Gastrocnemius medialis (tissue), 4 donors: ENCODE measurements around the gene TRIM66. TPM values are rescaled to one million over a fixed set of nuclear protein-coding genes. Genes with fewer than 3 reads are reported as not detected.
A peak's percentile ranks its signal among the peaks of the same experiment; 100 is the strongest.

Source experiments
- ATAC-seq, 2 donors: fragments of 150-250 bp; one replicate each; pipeline ENCODE4 v1.9.1; 2016
- DNase-seq, 2 donors: peaks; one replicate each; pipeline ENCODE4 v3.0.0-alpha.2; 2019
- H3K27ac ChIP-seq, 4 donors: fragments of 200-600 bp; sonication (generic); 1 replicate in 1 of 4; 2 replicates in 3 of 4; pipeline ENCODE4 v1.5.1; 2016 to 2018; ENCODE audit warnings: mild to moderate bottlenecking in 2 of 4, moderate library complexity in 1 of 4
- H3K27me3 ChIP-seq, 3 donors: fragments of 200-600 bp; sonication (generic) in 2 of 3; 1 replicate in 1 of 3; 2 replicates in 2 of 3; pipeline versions ENCODE4 v1.5.1 to v1.6.0; 2016 to 2019; ENCODE audit warnings: mild to moderate bottlenecking in 1 of 3, moderate library complexity in 1 of 3
- H3K36me3 ChIP-seq, 2 donors: fragments of 200-600 bp; sonication (generic) in 1 of 2; one replicate each; pipeline ENCODE4 v1.5.1; 2017 to 2018
- H3K4me1 ChIP-seq, 2 donors: fragments of 200-600 bp; sonication (generic) in 1 of 2; one replicate each; pipeline ENCODE4 v1.5.1; 2016 to 2017; ENCODE audit warnings: mild to moderate bottlenecking in 2 of 2
- H3K4me3 ChIP-seq, 4 donors: fragments of 200-600 bp; sonication (generic) in 3 of 4; 1 replicate in 1 of 4; 2 replicates in 3 of 4; pipeline ENCODE4 v1.5.1; 2016 to 2019; ENCODE audit warnings: mild to moderate bottlenecking in 2 of 4
- H3K9me3 ChIP-seq, 3 donors: fragments of 200-600 bp; sonication (generic) in 2 of 3; 1 replicate in 1 of 3; 2 replicates in 2 of 3; pipeline ENCODE4 v1.5.1; 2016 to 2019
- POLR2A ChIP-seq, 2 donors: fragments of 450-650 bp; IDR thresholded peaks; one replicate each; pipeline ENCODE4 v1.6.1; 2017; ENCODE audit warnings: antibody characterized with exemption in 2 of 2, mild to moderate bottlenecking in 2 of 2, moderate library complexity in 2 of 2
- in situ Hi-C, 4 donors: fragments of 200-750 bp; cut with MboI; loops; one replicate each; pipeline versions ENCODE4 v1.15.0 to v1.8.0; 2017; ENCODE audit warnings: low sequenced_read_pairs in 4 of 4
- intact Hi-C: fragments of 100-400 bp; cut with DNase I; formaldehyde crosslinking; loops from one replicate; pipeline ENCODE4 v1.15.1; 2023; ENCODE audit warnings: low total_unique reads
- total RNA-seq, 4 donors: library from RNA; depleted of rRNA; stranded (reverse); fragments of >200 nt; gene quantifications; one replicate each; pipeline versions ENCODE4 v1.1.0 to v1.2.3, GENCODE V29; 2016
- TF ChIP-seq, protein P1 (sequence below), 5 experiments: fragments of 450-650 bp in 3 of 5; fragments of 200-600 bp in 2 of 5; sonication (generic) in 2 of 5; IDR thresholded peaks in 4 of 5; conservative IDR thresholded peaks in 1 of 5; 1 replicate in 4 of 5; 2 replicates in 1 of 5; pipeline ENCODE4 v1.5.1; 2016 to 2019; ENCODE audit warnings: antibody characterized with exemption in 5 of 5, mild to moderate bottlenecking in 3 of 5, moderate library complexity in 3 of 5

The TRIM66 gene
- total RNA-seq, 4 donors from 2014 or later, result 0.55 to 6.5 (median 1.1) TPM

DNA sequence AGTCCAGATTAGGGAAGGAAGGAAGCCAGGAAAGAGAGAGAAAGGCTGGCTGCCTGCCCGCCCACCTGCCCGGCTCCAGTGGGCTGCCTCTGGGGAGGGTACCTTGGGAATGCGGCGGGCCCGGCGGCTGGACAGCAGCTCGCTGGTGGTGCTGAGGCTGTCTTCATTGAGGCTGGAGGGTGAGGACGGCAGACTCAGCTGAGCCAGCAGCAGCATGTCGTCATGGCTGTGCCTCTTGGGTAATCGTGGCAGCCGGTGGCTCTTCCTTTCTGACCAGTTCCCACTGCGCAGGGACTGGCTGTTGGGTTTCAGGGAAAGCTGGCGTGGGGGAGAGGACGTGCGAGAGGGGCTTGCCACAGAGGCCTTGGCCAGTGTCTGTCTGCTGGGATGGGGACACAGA is 33.0 kb upstream of the TRIM66 start:
- Histone ChIP-seq H3K4me3 (no peak overlapping the region), H3K36me3 (peaks cover 0 to 9% of the 10 kb centered on the region in 2 donors), H3K27ac (peak overlapping the region; percentile 52 to 79 (median 64)), H3K27me3 (no peaks in the 10 kb centered on the region), H3K4me1 (peaks cover 57 to 67% of the 10 kb centered on the region in 2 donors), H3K9me3 (no peaks in the 10 kb centered on the region)
- intact Hi-C loops, result loop anchor here (5.0 kb wide), 2 partner anchors 33 to 97 kb away; partner anchors contain the start of genes RPL27A and TRIM66
- DNase-seq, result peak; percentile 45 to 68
- no peak for TF ChIP-seq POLR2A (IDR thresholded peaks at IDR 0.05)
- TF ChIP-seq, protein P1, sequence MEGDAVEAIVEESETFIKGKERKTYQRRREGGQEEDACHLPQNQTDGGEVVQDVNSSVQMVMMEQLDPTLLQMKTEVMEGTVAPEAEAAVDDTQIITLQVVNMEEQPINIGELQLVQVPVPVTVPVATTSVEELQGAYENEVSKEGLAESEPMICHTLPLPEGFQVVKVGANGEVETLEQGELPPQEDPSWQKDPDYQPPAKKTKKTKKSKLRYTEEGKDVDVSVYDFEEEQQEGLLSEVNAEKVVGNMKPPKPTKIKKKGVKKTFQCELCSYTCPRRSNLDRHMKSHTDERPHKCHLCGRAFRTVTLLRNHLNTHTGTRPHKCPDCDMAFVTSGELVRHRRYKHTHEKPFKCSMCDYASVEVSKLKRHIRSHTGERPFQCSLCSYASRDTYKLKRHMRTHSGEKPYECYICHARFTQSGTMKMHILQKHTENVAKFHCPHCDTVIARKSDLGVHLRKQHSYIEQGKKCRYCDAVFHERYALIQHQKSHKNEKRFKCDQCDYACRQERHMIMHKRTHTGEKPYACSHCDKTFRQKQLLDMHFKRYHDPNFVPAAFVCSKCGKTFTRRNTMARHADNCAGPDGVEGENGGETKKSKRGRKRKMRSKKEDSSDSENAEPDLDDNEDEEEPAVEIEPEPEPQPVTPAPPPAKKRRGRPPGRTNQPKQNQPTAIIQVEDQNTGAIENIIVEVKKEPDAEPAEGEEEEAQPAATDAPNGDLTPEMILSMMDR (IDR thresholded peaks at IDR 0.05 in 4 of 5, conservative IDR thresholded peaks at IDR 0.05 in 1 of 5), result no peak
- in situ Hi-C loops, result no loop called here
- peak; percentile 44 to 63 for ATAC-seq

DNA sequence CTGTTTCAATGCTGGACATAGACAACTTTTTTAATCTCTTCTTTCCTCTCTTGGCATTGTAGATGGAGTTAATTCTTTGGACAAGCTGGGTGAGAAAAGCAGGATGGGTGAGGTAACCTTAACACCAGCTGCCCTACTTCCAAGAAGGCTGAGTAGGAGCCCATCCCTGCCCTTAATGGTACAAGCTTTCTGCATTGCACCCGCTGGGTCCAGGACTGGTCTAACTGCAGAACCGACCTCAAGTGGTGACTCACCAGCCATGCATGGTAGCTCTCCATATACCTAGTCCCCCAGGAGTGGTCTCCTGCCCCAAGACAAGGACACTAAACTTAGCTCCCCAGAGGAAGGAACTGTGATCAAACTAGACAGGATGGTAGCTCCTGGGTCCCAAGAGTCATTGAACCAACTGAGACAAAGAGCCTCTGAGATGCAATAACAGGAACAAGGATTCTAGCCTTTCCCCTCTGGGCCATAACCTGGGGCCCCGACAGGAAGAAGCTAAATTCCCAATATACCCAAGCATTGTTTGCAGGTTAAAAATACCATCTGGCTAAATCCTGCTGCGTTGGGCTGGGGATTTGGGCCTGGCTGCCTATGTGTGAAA is 32.3 kb upstream of the TRIM66 start:
- in situ Hi-C loops, result no loop called here
- Histone ChIP-seq H3K9me3 (no peaks in the 10 kb centered on the region), H3K27ac (peak overlapping the region; percentile 52 to 79 (median 64)), H3K36me3 (peaks cover 0 to 9% of the 10 kb centered on the region in 2 donors), H3K4me1 (peaks cover 49 to 61% of the 10 kb centered on the region in 2 donors), H3K4me3 (no peak overlapping the region), H3K27me3 (no peaks in the 10 kb centered on the region)
- DNase-seq, result no peak
- intact Hi-C loops, result loop anchor here (5.0 kb wide), 2 partner anchors 32 to 98 kb away; partner anchors contain the start of genes RPL27A and TRIM66
- ATAC-seq, result no peak
- TF ChIP-seq POLR2A (IDR thresholded peaks at IDR 0.05), result no peak

DNA sequence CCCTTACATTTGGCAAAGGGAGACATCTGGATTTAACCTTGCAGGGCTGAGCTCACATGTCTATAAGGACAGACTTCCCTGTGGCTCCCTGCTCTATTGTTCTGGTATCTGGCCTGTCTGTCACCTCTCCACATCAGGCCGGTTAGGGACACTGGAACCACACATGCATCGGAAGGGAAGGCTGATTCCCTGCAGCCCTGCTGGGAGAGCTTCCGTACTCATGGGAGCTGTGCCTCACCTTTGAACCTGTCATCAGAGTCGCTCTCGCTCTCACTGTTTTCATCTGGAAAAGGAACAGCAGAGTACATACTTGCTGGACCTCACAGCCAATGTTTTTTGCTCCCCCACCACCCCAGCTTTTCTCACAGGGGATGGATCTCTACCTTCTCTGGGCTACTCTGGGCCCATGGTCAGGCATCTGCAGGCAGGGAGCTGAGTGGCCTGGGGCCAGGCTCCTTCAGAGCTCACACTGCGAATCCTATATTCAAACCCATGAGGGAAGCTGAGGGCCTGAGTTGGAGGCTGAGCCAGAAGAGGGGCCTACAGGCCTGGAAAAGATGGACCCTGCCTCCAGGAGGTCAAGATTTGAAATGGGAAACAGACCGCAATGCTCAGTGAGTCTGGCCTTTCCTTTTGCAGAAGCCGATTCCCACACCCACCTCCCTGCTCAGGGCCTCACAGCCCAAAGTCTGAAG is 31.4 kb upstream of the TRIM66 start:
- H3K9me3 ChIP-seq, result no peaks in the 10 kb centered on the region
- TF ChIP-seq, protein P1 (IDR thresholded peaks at IDR 0.05 in 4 of 5, conservative IDR thresholded peaks at IDR 0.05 in 1 of 5), result no peak
- no peak for TF ChIP-seq POLR2A (IDR thresholded peaks at IDR 0.05)
- peaks cover 48 to 61% of the 10 kb centered on the region in 2 donors for H3K4me1 ChIP-seq
- DNase-seq (no peak), ATAC-seq (no peak)
- peaks cover 0 to 9% of the 10 kb centered on the region in 2 donors for H3K36me3 ChIP-seq
- H3K27me3 ChIP-seq, result no peaks in the 10 kb centered on the region
- H3K27ac ChIP-seq, result peak overlapping the region; percentile 23 to 79 (median 49)
- H3K4me3 ChIP-seq, result no peak overlapping the region
- in situ Hi-C loops (no loop called here), intact Hi-C loops (no loop called here)

DNA sequence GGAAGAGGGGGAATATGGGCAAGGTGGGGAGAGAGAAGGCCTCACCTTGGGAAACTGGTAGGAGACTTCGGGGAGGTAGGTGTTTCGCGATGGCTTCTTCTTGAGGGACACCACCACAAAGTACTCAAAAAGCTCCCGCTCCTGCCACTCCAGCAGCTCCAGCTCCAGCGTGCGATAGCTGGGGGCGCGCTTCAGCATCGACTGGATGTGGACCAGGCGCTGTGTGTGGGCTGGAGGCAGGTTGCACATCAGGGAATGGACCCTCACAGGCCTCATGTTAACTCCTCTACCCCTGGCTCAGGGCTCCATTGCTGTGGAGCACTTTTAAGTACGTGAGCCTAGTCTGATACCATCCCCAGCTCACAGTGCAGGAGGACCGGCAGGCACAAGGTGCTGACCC is 30.0 kb upstream of the TRIM66 start:
- no peak overlapping the region for H3K4me3 ChIP-seq
- no peak for TF ChIP-seq POLR2A (IDR thresholded peaks at IDR 0.05)
- TF ChIP-seq, protein P1 (IDR thresholded peaks at IDR 0.05 in 4 of 5, conservative IDR thresholded peaks at IDR 0.05 in 1 of 5), result no peak
- H3K27me3 ChIP-seq, result no peaks in the 10 kb centered on the region
- in situ Hi-C loops, result no loop called here
- H3K4me1 ChIP-seq, result peaks cover 48 to 63% of the 10 kb centered on the region in 2 donors
- H3K36me3 ChIP-seq, result peaks cover 0 to 9% of the 10 kb centered on the region in 2 donors
- H3K27ac ChIP-seq, result no peak overlapping the region
- H3K9me3 ChIP-seq, result no peaks in the 10 kb centered on the region
- intact Hi-C loops, result no loop called here
- DNase-seq (no peak), ATAC-seq (no peak)

DNA sequence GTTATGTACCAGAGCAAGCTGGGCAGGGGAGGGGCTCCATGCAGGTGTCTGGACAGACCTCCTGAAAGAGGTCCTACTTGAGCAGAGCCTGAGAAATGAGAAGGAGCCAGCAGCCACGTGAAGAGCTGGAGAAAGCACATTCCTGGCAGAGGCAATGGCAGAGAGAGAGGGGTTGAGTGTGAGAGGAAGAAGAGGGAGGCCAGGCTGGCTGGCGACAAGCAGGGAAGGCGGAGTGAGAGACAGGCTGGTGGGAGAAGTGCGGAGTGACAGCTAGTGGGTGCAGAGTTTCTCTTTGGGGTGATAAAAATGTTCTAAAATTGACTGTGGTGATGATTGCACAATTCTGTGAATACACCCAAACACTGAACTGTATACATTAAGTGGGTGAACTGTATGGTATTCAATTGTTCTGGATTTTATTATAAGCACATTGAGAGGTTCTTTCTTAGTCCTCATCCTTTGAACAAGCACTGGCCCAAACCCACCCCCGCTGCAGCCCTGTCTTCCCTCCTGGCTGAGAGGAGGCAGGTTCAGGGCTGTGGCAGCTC is 29.5 kb upstream of the TRIM66 start:
- intact Hi-C loops, result no loop called here
- ATAC-seq (no peak), DNase-seq (no peak)
- Histone ChIP-seq H3K9me3 (no peaks in the 10 kb centered on the region), H3K27ac (no peak overlapping the region), H3K27me3 (no peaks in the 10 kb centered on the region), H3K4me3 (no peak overlapping the region), H3K36me3 (peaks cover 0 to 9% of the 10 kb centered on the region in 2 donors), H3K4me1 (peaks cover 49 to 62% of the 10 kb centered on the region in 2 donors)
- in situ Hi-C loops, result no loop called here
- TF ChIP-seq, protein P1 (IDR thresholded peaks at IDR 0.05 in 4 of 5, conservative IDR thresholded peaks at IDR 0.05 in 1 of 5), result no peak
- TF ChIP-seq POLR2A (IDR thresholded peaks at IDR 0.05), result no peak
